Neural cell (in vitro differentiated cells): ENCODE results near the gene NDUFAF3. TPM values are rescaled to one million over a fixed set of nuclear protein-coding genes. Genes with fewer than 3 reads are reported as not detected.

Experiments
- H2AFZ ChIP-seq: fragments of 200-600, 300-800 bp; sonication (generic), shearing (Covaris generic); 2 replicates; pipeline ENCODE4 v1.6.0; 2014; ENCODE audit warnings: low read depth, mild to moderate bottlenecking, antibody characterized with exemption, low read length, moderate library complexity
- H3F3A ChIP-seq: fragments of 200-600 bp; shearing (Covaris generic); 2 replicates; pipeline ENCODE4 v1.6.1; 2016; ENCODE audit warnings: mild to moderate bottlenecking, moderate library complexity, mixed read lengths, antibody characterized with exemption, low read length; ENCODE audit not compliant: insufficient read depth, poor library complexity, severe bottlenecking
- H3K27ac ChIP-seq: fragments of 200-600, 300-800 bp; sonication (generic), shearing (Covaris generic); 2 replicates; pipeline ENCODE4 v1.5.1; 2014; ENCODE audit warnings: mild to moderate bottlenecking, low read length, moderate library complexity
- H3K27me3 ChIP-seq: fragments of 300-800, 200-600 bp; sonication (generic), shearing (Covaris generic); 2 replicates; pipeline ENCODE4 v1.6.0; 2014; ENCODE audit warnings: mild to moderate bottlenecking, low read depth, low read length, moderate library complexity; ENCODE audit not compliant: insufficient read depth
- H3K36me3 ChIP-seq: fragments of 300-800, 200-600 bp; sonication (generic), shearing (Covaris generic); 2 replicates; pipeline ENCODE4 v1.5.1; 2014; ENCODE audit warnings: mild to moderate bottlenecking, antibody characterized with exemption, low read length, moderate library complexity; ENCODE audit not compliant: insufficient read depth
- H3K4me2 ChIP-seq: fragments of 300-800, 200-600 bp; sonication (generic), shearing (Covaris generic); 2 replicates; pipeline ENCODE4 v1.6.0; 2014; ENCODE audit warnings: mild to moderate bottlenecking, low read length
- H3K4me3 ChIP-seq: fragments of 300-800, 200-600 bp; sonication (generic), shearing (Covaris generic); 2 replicates; pipeline ENCODE4 v1.5.1; 2014; ENCODE audit warnings: mild to moderate bottlenecking, low read length, moderate library complexity
- H3K79me2 ChIP-seq: fragments of 200-600 bp; shearing (Covaris generic); replicated peaks from 2 replicates; pipeline ENCODE4 v1.6.0; 2014; ENCODE audit warnings: mild to moderate bottlenecking, low read length, moderate library complexity; ENCODE audit not compliant: insufficient read depth
- H3K9ac ChIP-seq: fragments of 300-800, 200-600 bp; sonication (generic), shearing (Covaris generic); 2 replicates; pipeline ENCODE4 v1.6.1; 2016; ENCODE audit warnings: mild to moderate bottlenecking, low read length, mixed read lengths
- H3K9me2 ChIP-seq: fragments of 200-600 bp; shearing (Covaris generic); 2 replicates; pipeline ENCODE4 v1.6.1; 2016; ENCODE audit warnings: mild to moderate bottlenecking, low read length, mixed read lengths; ENCODE audit not compliant: insufficient read depth
- H3K9me3 ChIP-seq: fragments of 200-600, 300-800 bp; sonication (generic), shearing (Covaris generic); 2 replicates; pipeline ENCODE4 v1.6.1; 2016; ENCODE audit warnings: mild to moderate bottlenecking, mixed run types, low read length, moderate library complexity, mixed read lengths
- H4K20me1 ChIP-seq: fragments of 200-600 bp; shearing (Covaris generic); 2 replicates; pipeline ENCODE4 v1.6.1; 2016; ENCODE audit warnings: mild to moderate bottlenecking, mixed run types; ENCODE audit not compliant: insufficient read depth
- EP300 ChIP-seq: fragments of 450-650 bp; conservative IDR thresholded peaks from 2 replicates; pipeline ENCODE4 v1.6.1; 2014; ENCODE audit warnings: antibody characterized with exemption, mild to moderate bottlenecking, moderate library complexity; ENCODE audit not compliant: poor library complexity, severe bottlenecking
- EZH2 ChIP-seq: fragments of 200-600, 300-800 bp; shearing (Covaris generic), sonication (generic); IDR thresholded peaks from 2 replicates; pipeline ENCODE4 v1.6.1; 2014; ENCODE audit warnings: antibody characterized with exemption, low read length, borderline replicate concordance, mild to moderate bottlenecking; ENCODE audit not compliant: insufficient read depth, poor library complexity, severe bottlenecking
- MXI1 ChIP-seq: fragments of 450-650 bp; conservative IDR thresholded peaks from 2 replicates; pipeline ENCODE4 v1.6.1; 2014; ENCODE audit warnings: antibody characterized with exemption, mild to moderate bottlenecking; ENCODE audit not compliant: poor library complexity, severe bottlenecking
- POLR2AphosphoS5 ChIP-seq: IDR thresholded peaks from 2 replicates; pipeline ENCODE4 v1.6.1; 2012
- RAD21 ChIP-seq: fragments of 450-650 bp; conservative IDR thresholded peaks from 2 replicates; pipeline ENCODE4 v1.6.1; 2014; ENCODE audit warnings: antibody characterized with exemption, mild to moderate bottlenecking, moderate library complexity
- TAF1 ChIP-seq: IDR thresholded peaks from 2 replicates; pipeline ENCODE4 v1.6.1; 2012; ENCODE audit warnings: low read depth
- polyA plus RNA-seq: library from polyadenylated mRNA; depleted of rRNA; stranded (reverse); fragments of >200 nt; gene quantifications from 2 replicates; pipeline ENCODE4 v1.2.3, GENCODE V29; 2014
- TF ChIP-seq, protein P1 (sequence below): IDR thresholded peaks from 2 replicates; pipeline ENCODE4 v1.6.1; 2012; ENCODE audit warnings: borderline replicate concordance
- TF ChIP-seq, protein P2 (sequence below): fragments of 450-650 bp; IDR thresholded peaks from 2 replicates; pipeline ENCODE4 v1.5.1; 2014; ENCODE audit warnings: antibody characterized with exemption, mild to moderate bottlenecking, moderate library complexity; ENCODE audit not compliant: poor library complexity, severe bottlenecking

Gene NDUFAF3
- polyA plus RNA-seq, 1 donor from 2014 or later, result 36.2 TPM

DNA sequence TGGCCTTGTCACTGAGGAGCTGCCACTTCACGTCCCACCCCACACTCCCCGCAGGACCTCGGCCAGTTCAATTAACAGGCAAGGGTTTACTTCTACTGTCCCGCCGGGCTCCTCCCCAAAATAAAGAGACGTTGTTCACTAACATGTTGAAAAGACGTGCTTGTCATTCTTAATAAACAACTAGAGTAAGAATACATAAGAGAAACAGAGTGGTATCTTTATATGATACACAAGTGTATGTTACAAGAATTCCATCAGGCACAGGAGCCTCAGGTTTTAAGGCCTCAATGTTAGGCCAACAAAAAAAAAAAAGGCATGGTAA, 7.6 kb downstream of the NDUFAF3 start:
- H2AFZ ChIP-seq, result no peak overlapping the region
- H4K20me1 ChIP-seq, result no peaks in the 10 kb centered on the region
- H3K27me3 ChIP-seq, result no peaks in the 10 kb centered on the region
- H3K4me3 ChIP-seq, result peak overlapping the region; percentile 85
- no peaks in the 10 kb centered on the region for H3F3A ChIP-seq
- no peaks in the 10 kb centered on the region for H3K9me2 ChIP-seq
- H3K4me2 ChIP-seq, result peak overlapping the region; percentile 60
- no peak for TF ChIP-seq RAD21
- TF ChIP-seq TAF1, result no peak
- peak; percentile 6 for TF ChIP-seq POLR2AphosphoS5
- TF ChIP-seq, protein P1, sequence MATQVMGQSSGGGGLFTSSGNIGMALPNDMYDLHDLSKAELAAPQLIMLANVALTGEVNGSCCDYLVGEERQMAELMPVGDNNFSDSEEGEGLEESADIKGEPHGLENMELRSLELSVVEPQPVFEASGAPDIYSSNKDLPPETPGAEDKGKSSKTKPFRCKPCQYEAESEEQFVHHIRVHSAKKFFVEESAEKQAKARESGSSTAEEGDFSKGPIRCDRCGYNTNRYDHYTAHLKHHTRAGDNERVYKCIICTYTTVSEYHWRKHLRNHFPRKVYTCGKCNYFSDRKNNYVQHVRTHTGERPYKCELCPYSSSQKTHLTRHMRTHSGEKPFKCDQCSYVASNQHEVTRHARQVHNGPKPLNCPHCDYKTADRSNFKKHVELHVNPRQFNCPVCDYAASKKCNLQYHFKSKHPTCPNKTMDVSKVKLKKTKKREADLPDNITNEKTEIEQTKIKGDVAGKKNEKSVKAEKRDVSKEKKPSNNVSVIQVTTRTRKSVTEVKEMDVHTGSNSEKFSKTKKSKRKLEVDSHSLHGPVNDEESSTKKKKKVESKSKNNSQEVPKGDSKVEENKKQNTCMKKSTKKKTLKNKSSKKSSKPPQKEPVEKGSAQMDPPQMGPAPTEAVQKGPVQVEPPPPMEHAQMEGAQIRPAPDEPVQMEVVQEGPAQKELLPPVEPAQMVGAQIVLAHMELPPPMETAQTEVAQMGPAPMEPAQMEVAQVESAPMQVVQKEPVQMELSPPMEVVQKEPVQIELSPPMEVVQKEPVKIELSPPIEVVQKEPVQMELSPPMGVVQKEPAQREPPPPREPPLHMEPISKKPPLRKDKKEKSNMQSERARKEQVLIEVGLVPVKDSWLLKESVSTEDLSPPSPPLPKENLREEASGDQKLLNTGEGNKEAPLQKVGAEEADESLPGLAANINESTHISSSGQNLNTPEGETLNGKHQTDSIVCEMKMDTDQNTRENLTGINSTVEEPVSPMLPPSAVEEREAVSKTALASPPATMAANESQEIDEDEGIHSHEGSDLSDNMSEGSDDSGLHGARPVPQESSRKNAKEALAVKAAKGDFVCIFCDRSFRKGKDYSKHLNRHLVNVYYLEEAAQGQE, result no peak
- peaks cover 5% of the 10 kb centered on the region for H3K79me2 ChIP-seq
- H3K9me3 ChIP-seq, result no peaks in the 10 kb centered on the region
- H3K36me3 ChIP-seq, result peaks cover 2% of the 10 kb centered on the region
- H3K27ac ChIP-seq, result peak overlapping the region; percentile 86
- peak overlapping the region; percentile 91 for H3K9ac ChIP-seq

DNA sequence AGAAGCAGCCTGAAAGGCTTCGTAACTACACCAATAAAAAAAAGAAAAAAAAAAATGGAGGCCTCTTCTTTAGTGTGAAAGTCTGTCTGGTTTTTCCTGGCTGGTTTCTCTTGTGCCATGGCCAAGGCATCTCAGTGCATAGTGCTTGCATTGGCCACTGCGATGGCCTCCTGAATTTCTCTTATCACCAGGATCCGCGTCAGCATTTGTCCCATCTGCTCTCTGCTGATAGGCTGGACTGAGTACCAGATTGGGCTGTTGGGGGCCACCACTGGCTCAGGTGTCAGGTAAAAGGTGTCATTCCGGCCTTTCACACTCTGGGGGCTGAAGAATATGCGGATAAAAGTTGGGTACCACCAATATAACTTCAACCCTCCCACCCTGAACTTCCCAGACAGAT, 8.4 kb downstream of the NDUFAF3 start:
- no peak overlapping the region for H3K9ac ChIP-seq
- no peaks in the 10 kb centered on the region for H3K9me2 ChIP-seq
- TF ChIP-seq, protein P1, result no peak
- no peak for TF ChIP-seq EP300
- TF ChIP-seq TAF1, result no peak
- TF ChIP-seq EZH2, result no peak
- TF ChIP-seq, protein P2, sequence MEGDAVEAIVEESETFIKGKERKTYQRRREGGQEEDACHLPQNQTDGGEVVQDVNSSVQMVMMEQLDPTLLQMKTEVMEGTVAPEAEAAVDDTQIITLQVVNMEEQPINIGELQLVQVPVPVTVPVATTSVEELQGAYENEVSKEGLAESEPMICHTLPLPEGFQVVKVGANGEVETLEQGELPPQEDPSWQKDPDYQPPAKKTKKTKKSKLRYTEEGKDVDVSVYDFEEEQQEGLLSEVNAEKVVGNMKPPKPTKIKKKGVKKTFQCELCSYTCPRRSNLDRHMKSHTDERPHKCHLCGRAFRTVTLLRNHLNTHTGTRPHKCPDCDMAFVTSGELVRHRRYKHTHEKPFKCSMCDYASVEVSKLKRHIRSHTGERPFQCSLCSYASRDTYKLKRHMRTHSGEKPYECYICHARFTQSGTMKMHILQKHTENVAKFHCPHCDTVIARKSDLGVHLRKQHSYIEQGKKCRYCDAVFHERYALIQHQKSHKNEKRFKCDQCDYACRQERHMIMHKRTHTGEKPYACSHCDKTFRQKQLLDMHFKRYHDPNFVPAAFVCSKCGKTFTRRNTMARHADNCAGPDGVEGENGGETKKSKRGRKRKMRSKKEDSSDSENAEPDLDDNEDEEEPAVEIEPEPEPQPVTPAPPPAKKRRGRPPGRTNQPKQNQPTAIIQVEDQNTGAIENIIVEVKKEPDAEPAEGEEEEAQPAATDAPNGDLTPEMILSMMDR, result no peak
- no peak for TF ChIP-seq MXI1

More for the DNA sequence above, 8.4 kb downstream of the NDUFAF3 start:
- Histone ChIP-seq H3K27me3 (no peaks in the 10 kb centered on the region), H3K9me3 (no peaks in the 10 kb centered on the region), H4K20me1 (no peaks in the 10 kb centered on the region), H3K4me3 (no peak overlapping the region), H2AFZ (no peak overlapping the region), H3K36me3 (peaks cover 4% of the 10 kb centered on the region), H3K4me2 (no peak overlapping the region), H3K27ac (no peak overlapping the region), H3K79me2 (peaks cover 5% of the 10 kb centered on the region), H3F3A (no peaks in the 10 kb centered on the region)
